NCI-H774 (cell line): ENCODE data around the gene GCM1.

Source experiments
- DNase-seq: peaks from one replicate; lab custom pipeline; 2025; lab: John Stamatoyannopoulos, UW

GCM1 gene

DNA sequence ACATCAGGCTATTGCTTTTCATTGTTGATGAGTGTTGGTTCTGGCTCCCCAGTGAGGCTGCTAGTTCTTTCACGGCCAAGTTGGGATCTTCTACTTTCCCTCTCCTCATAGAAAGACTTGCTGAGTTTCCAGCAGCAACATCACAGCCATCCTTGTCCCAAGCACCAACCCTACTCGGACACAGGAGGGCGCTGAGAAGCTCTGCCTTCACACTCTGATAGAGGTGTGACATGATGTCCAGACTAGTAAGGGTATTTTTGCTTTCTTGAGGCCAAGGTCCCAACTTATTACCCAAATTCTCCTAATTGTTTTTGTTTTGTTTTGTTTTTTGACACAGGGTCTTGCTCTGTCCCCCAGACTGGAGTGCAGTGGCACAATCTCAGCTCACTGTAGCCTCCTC lies 3.0 kb upstream of the GCM1 start:
- no peak for DNase-seq

DNA sequence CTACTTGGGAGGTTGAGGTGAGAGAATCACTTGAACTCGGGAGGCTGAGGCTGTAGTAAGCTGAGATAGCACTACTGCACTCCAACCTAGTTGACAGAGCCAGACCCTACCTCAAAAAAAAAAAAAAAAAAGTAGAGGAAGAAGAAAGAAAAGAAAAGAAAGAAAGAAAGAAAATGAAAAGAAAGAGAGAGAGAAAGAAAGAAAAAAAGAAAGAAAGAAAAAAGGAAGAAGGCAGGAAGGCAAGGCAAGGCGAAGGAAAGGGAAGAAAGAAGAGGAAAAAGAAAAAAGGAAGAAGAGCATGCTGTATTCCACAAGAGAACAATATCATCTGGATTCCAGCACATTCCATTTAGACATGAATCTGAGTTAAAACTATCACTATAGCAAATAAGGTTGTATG lies 3.8 kb downstream of the GCM1 start:
- DNase-seq = no peak

DNA sequence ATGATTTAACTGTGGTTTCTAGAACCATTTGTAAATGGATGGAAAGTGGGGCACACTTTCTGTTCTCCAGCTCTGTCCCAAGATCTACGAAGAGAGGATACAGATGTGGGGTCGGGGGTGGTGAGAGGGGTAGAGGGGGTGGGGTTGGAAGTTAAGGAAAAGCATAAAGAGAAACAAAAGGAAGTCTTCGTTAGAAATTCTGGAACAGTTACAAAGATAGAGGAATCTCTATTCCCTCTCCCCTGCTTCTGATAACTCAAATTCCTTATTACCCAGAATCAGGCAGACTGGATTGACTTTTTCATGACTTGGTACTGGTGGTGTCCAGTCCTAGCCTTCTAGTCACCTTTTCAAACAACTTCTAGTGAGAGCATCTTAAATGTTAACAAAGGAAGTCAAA lies 4.9 kb downstream of the GCM1 start:
- DNase-seq = no peak

DNA sequence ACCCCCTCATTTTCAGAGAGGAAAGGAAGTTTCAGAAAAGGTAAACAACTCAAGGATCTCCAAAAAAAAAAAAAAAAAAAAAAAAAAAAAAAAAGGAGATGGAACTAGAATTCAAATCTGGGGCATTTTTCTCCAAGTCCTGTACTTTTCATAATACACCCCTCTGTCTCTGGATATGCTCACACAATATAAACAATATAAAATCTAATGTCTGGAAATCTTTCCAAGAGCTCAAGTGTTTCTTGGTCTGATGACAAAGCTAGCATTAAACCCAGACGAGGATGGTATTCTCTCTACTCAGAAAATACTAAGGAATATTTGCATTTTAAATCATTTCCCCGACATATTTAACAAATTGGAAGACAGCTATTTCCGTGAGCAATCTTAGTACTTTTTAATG lies 5.8 kb downstream of the GCM1 start:
- DNase-seq = no peak

DNA sequence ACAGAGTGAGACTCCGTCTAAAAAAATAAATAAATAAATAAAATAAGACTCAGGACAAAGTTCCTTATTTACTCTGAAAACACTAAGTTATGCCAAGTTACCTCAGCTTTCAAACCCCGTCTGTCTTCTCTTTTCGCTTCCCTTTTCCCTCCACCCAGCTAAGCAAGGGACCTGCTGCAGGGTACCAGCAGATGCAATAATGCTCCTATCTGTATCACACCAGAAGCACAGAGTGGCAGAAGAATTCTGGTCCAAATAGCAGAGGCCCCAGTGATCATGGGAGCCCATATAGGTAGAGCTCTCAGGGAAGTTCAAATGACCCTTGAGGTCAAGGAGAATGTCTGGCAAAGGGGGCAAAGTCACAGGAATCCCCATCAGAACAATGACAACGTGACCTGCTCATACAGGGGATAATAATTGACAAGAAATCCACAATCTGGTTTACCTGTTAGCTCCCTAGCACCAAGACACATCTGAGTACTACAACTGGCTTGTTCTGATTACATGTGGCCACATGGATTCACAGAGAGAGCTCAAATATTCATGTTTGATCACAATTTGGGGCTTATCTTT lies 8.7 kb downstream of the GCM1 start:
- no peak for DNase-seq

DNA sequence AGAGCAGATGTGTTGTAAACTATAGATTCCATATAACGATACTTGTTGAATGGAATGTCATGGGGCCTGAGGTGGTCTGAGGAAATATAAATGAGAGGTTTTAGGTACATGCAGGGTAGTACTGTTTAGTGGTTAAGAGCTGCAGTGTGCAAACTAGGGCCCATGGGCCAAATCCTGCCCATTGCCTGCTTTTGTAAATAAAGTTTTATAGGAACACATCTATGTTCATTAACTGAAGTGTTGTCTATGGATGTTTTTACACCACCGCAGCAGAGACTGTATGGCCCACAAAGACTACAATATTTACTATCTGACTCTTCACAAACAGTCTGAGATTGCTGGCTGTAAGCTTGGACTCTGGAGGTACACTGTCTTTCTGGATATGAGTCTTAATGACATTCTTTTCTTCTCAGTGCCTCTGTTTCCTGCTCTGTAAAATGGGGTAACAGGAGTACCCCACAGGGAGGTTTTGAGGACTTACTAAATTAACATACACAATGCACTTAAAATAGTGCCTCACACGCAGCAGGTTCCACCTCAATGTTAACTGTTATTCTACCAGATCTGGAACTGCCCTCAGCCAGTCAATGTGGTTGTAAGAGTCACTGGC lies 12.5 kb downstream of the GCM1 start:
- DNase-seq = no peak

DNA sequence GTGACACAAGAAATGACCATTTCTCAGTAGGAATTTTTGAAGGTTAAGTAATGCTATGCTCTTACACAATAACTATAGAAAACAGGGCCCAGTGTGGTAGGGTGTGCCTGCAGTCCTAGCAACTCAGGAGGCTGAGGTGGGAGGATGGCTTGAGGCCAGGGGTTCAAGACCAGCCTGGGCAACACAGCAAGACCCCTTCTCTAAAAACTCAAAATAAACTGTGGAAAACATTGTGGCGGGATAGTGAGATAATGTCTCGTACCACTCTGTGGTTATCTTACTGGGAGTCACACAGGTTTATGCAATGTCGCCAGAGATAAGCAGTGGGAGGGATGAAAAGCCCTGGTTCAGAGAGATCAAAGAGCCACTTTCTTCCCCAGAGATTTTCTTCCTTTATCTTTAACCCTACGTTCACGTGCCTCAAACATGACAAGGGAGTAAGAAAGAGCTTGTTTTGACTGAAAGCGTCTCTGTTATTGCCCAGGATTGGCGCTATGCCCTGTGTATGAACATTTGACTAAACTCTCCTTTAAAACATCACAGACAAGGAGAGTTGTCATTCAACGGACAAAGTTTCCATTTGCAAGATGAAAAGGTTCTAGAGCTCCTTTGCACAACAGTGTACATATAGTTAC lies 13.9 kb downstream of the GCM1 start:
- no peak for DNase-seq

DNA sequence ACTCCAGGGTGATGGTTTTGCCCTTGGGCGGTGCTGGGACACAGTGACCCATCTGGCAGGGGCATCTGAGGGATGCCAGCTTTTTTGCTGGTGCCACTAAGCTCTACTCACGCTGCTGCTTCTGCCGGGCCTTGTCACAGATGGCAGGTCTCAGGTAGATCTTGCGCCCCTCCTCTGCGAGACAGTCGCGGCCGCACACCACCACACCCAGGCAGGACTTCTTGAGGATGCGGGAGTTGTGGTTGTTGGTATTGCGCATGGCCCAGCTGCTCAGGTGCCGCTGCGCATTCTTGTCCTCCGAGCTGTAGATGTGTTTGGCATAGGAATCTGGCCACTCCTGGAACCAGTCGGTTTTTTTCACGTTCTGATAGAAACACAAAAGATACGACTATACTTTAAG lies 14.7 kb downstream of the GCM1 start:
- DNase-seq = no peak

DNA sequence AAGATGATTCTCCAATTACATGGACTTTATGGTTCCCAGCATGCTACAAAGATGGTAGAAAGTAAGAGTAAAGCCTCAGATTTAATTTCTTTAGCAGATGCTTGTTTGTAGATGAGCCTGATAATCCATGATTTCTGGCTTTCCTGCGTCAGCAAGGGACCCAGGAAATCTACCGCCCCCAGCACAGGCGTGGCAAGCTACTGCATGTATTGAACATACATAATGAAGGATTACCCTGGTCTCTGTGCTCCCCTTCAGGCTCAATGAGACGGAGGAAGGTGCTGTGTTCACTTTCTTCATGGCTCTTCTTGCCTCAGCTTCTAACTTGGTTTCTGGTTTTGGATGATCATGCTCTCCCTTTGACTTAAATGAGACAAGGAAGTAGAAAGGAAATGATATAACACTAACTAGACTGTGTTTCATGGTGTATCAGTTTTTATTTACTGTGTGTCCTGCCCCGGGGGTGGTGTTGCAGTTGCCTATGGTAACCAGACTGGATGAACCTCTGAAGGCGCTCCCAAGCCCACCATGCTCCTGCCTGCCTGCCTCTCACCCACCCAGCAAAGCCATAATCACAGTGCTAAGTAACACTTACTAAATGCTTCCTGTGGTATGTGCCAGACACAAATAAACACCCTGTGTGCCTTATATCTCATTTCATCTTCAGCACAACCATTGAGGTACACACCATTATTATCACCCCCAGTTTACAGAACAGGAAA lies 17.9 kb downstream of the GCM1 start:
- DNase-seq = no peak

DNA sequence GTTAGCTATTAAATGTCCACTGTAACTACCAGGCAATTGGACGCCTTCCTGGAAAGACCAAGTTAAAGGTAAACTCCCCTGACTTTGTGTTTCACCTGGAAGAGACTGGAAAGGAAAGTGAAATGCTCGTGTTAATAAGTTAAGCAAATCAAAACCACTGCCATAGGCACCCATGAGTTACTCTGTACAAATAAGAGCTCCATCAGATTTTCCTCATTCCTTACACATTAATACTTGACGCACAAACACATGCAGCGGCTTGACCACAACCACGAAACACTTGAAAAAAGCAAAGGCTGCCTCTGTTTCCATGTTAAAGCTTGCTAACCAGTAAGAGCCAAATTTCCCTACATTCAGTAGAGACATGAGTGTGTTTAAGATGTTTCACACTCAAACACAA lies 19.8 kb downstream of the GCM1 start:
- DNase-seq = no peak

DNA sequence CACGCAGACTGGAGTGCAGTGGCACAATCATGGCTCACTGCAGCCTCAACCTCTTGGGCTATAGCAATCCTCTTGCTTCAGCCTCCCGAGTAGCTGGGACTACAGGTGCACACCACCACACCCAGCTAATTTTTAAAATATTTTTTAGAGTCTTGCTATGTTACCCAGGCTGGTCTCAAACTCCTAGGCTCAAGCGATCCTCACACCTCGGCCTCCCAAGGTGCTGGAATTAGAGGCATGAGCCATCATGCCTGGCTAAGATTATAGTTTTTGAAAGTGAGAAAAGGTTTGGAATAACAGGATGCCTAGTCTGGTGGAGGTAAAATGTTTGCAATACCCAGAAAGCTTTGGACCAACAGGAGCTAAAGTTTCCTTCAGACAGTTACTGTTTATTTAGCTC lies 23.4 kb downstream of the GCM1 start:
- DNase-seq = no peak

DNA sequence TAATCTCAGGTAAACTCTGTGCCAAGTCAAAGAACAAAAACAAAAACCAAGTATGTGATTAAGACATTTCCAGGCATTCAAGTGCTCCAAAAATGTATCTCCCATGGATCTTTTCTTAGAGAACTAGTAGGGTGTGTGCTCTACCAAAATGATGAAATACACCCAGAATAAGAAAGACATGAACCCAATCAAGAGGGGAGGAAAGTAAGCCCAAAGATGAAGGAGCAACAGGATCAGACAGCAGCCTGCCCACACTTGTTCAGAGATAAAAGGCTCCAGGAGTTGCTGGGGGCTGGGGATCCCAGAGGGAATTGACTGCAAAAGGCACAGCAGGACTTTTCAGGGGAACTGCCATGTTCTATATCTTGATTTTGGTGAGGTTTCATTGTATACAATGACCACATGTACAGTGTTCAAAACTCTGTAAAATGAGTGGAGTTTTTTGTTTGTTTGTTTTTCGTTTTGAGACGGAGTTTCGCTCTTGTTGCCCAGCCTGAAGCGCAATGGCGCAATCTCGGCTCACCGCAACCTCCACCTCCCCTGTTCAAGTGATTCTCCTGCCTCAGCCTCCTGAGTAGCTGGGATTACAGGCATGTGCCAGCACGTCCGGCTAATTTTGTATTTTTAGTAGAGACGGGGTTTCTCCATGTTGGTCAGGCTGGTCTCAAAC lies 24.4 kb downstream of the GCM1 start:
- no peak for DNase-seq

DNA sequence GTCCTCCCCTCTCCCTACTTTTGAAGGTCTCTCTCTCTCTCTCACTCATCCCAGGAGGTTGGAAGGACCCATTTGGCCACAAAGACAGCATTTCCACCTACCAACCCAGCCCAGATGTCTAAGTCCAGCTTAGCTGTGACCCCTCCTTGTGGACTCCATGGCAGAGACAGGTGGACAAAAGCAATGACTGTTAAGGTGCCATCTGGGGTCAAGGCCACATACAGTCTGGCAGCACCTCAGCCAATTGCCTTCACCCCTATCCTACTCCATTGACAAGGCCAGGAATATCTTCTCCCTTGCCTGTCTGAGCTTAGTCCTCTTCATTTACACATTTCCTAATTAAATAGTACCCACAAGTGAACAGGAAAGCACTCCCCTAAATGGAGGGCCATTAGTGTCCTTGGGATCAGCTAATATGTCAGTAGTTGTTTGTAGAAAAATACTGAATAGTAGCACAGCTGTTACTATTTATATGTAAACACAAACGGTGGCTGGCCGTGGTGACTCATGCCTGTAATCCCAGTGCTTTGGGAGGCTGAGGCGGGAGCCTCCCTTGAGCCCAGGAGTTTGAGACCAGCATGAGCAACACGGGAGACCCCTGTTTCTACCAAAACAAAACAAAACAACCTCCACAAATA lies 28.8 kb downstream of the GCM1 start:
- peak; percentile 76 for DNase-seq

DNA sequence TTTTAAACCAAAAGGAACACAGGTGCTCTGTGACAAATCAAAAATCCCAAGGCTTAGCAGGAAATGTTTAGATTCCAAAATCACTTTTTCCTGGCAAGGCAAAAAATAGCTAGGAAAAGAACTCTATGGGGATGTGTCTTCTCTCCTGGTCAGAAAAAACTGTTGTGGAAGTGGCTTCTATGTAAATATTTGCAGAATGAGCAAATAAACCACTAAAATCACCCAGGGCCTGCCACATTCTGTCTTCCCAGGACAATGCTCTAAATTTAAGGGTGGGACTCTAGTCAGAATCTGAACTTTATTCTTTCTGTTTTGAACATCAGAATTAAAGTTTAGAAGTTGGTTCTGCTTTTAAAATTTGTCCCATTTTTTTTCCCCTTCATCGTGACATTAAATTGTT lies 29.3 kb downstream of the GCM1 start:
- no peak for DNase-seq

DNA sequence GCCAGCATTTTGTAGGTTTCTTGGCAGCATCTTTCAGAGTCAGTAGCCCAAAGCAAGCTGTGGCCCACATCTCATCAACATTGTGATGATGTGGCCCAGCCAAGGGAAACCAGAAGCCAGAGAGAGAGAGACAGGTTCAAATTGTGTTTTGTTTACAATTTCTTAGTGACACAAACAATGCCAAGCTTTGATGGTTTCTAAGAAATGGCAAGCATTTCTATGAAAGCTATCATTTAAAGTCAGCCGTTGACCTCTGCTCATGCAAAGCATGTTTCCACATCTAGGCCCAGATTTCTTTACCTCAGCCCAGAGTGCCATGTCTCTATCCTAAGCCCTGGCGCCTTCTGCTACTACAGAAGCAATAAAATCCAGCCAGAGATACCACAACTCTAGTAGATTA lies 32.9 kb downstream of the GCM1 start:
- no peak for DNase-seq

DNA sequence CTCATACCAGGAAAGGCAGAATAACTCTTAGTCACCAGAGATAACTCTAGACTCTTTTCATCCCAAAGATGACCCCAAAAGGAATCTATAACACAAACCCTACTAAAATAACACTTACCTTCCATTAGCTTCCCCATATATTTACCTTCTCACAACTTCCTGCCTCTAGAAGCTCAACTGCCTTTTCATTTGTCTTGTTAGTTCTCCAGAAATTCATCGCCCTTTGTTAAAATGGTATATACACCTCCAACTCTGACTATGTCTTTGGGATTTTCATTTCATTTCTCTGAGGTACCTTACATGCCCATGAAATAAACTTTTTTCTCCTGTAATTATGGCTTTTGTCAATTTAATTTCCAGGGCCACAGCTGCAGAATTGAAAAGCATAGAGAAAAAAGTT lies 33.5 kb downstream of the GCM1 start:
- no peak for DNase-seq

DNA sequence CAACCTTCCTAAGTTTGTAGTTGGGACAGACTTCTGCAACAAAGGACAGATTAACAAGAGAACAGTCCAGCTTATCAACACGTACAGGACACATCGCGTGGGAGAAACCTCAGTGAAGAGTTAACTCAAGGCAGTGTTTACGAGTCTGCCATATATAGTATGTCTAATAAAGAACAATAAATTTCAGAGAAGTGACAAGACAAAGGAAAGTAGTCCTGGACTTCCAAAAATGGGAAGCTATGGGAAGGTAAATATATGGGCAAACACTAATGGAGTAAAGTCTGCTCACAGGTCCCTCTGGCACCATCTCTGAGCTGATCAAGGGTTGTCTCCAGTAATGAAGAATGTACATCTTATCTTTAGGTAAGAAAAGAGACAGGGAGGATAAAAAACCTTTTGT lies 34.9 kb downstream of the GCM1 start:
- DNase-seq = no peak

DNA sequence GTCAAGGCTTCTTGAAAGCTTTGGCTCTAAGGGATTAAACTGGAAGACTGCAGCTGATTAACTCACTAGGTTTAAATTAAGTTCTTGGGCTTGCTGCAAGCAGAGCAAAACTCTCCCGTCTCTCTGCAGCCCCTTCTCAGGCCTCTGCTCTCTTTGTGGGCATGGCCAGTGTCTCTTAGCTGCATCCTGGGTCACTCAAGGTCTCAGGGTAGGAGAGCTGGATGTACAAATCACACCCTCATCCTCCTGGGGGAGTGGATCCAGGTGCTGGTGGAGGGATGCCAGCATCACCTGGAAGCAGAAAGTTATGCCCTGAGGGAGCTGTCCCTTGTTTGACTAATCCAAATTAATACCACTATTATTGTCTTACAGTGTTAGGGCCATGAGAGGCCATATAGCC lies 35.8 kb downstream of the GCM1 start:
- DNase-seq = no peak

DNA sequence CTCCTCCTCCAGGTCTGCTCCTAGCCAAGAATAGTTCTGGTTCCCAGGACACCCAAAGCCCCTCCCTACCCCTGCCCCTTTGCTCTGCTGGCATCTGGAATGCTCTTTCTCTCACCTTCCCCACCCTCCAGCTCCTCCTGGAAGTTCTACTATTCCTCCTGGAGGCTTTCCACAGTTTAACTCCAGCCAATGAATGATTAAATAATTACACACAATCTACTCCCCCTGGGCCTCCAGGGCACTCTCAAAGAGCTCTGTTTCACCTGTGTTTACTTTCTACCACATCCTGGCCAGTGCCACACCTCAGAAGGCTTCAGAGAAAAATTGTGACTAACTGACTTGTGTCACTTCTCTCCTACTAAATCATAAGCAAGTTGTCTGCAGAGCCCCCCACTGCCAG lies 36.2 kb downstream of the GCM1 start:
- peak; percentile 62 for DNase-seq

DNA sequence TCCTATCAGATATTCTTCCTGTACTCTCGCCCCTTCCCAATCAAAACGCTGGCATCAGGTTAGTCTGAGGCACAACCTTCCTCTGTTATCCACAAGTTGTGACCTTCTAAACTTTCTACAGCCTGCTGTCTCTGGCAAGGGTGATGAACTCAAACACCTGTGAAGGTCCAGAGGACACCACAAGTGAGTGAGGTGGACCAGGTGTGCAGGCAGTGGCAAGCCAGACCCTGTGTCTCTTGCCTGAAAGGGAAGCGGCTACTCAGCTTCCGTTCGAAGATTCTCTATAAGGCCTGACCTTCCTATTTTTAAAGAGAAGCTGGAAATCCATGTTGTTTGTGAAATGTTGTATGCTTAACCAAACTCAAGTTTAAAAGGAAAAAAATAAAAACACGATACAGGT lies 36.8 kb downstream of the GCM1 start:
- no peak for DNase-seq

DNA sequence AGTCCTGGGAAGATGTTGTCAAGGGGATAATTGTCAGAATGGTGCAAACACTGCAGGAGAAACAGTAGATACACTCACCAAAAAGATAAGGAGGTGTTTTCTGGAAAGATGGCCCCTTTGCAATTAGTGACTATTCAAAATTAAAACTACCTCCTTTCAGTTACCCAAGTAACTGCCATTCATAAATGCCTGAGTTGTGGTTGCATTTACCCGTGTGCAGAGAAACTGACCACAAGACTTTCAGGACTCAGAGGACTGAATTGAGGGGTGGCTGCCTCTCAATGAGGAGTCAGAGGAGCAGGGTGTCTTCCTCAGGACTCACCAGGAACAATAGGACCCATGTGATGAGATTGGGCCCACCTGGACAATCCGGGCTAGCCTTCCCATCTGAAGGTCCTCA lies 39.0 kb downstream of the GCM1 start:
- DNase-seq = no peak

DNA sequence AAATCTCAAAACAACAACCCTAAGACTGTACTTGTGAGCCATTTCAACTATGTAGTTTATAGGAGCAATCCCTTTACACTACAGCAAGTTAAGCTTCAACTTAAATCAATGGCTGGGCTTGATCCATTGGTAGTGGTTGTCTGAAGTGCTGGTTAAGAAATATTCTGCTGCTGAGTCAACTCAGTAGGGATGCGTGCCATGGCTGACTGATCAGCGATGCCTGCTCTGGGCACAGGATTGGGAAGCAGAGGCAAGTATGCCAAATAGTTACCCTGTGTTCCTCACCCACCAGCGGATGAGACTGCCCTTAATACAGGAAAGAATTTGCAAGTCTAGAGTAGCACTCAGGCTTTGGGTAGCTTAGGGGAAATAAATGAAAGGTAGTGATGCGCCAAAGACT lies 41.5 kb downstream of the GCM1 start:
- no peak for DNase-seq
